Measurements from ENCODE around the gene NTSR2. TPM values are rescaled to one million over a fixed set of nuclear protein-coding genes. Genes with fewer than 3 reads are reported as not detected.

The NTSR2 gene
- total and polyA plus RNA-seq, 2 of the 8 experiments (the other 6 are each of a cell fraction or from before 2014, with no cell fraction given) = 0.05 TPM; not detected in 1

- no peak overlapping the region for H4K5ac ChIP-seq (ENCODE audit: insufficient read length, low read depth, low read length)
- 0 out of 2 replicates have a peak overlapping the region, but pooled peaks have one; percentile 68 for H2AFZ ChIP-seq (ENCODE audit: low read length)
- DNase-seq (ENCODE audit: low read depth in 1 of 2, low spot score in 2 of 2) = peak in 1 of 2 experiments; percentile 94
- no peaks in the 10 kb centered on the region for H3K9me3 ChIP-seq (ENCODE audit: insufficient read depth in 2 of 2, low read depth in 1 of 2, low read length in 1 of 2)
- no peaks in the 10 kb centered on the region for H4K20me1 ChIP-seq (replicated peaks in 1 of 2; ENCODE audit: control insufficient read depth in 1 of 2, insufficient read depth in 2 of 2, low read length in 2 of 2)
- no peak overlapping the region for H3K9ac ChIP-seq (replicated peaks in 1 of 4; ENCODE audit: extremely low read depth in 1 of 4, low read depth in 3 of 4, low read length in 3 of 4)
- no peak overlapping the region for H4K8ac ChIP-seq (ENCODE audit: extremely low read depth, insufficient read depth, low read length)
- no peaks in the 10 kb centered on the region for H3K36me3 ChIP-seq (ENCODE audit: control insufficient read depth in 2 of 4, insufficient read depth in 4 of 4, low read length in 3 of 4)
- H3K18ac ChIP-seq (ENCODE audit: extremely low read depth, low read length) = peak overlapping the region; percentile 55
- no peak overlapping the region for H3K27ac ChIP-seq (ENCODE audit: low read depth, low read length)
- ChIA-PET POLR2A (ENCODE audit: partially characterized antibody) (no interaction called here), CTCF (ENCODE audit: partially characterized antibody) (interaction anchor here (0.6 to 4.1 kb wide), 43 partner anchors 8 to 185 kb away, joined by 3 to 70 read pairs (median 4); partner anchors contain the start of genes GREB1 and LPIN1)
- peak overlapping the region in 3 of 4 experiments; percentile 25 to 49 (median 36); a peak in 5 of 8 replicates for H3K4me3 ChIP-seq (ENCODE audit: extremely low read depth in 1 of 4, insufficient read depth in 2 of 4, low read depth in 3 of 4, low read length in 4 of 4)
- no peaks in the 10 kb centered on the region for H3K79me2 ChIP-seq (ENCODE audit: control insufficient read depth in 1 of 2, insufficient read depth in 2 of 2, low read length in 2 of 2)
- no peak overlapping the region for H3K14ac ChIP-seq (ENCODE audit: insufficient read length)
- H3K79me1 ChIP-seq (ENCODE audit: low read depth, low read length) = no peaks in the 10 kb centered on the region
- WGBS, 2 experiments (ENCODE audit: extremely low coverage in 1 of 2, insufficient coverage in 1 of 2, insufficient read length in 1 of 2, insufficient replicate concordance in 2 of 2, low coverage in 1 of 2, low lambda C conversion rate in 2 of 2, missing lambda C conversion rate in 1 of 2) = 21% methylated on average over 23 of the region's 23 CpGs; no CpG with 5 or more reads in 1 of the 2 experiments
- no peak overlapping the region for H2BK12ac ChIP-seq (ENCODE audit: low read depth, low read length)
- H2BK15ac ChIP-seq (ENCODE audit: low read length) = no peak overlapping the region
- FAIRE-seq = no peak
- H3K4me1 ChIP-seq (replicated peaks in 1 of 4; ENCODE audit: control insufficient read depth in 3 of 4, insufficient read depth in 4 of 4, low read length in 3 of 4) = peaks cover 0 to 3% (median 0%) of the 10 kb centered on the region in 4 experiments; a peak in 2 of 7 replicates
- no peak overlapping the region for H3K23ac ChIP-seq (ENCODE audit: insufficient read length)
- peaks cover 0 to 2% (median 0%) of the 10 kb centered on the region in 4 experiments; a peak in 1 of 7 replicates for H3K27me3 ChIP-seq (replicated peaks in 1 of 4; ENCODE audit: control insufficient read depth in 3 of 4, extremely low read depth in 1 of 4, insufficient read depth in 3 of 4, low read length in 3 of 4)
- no peak overlapping the region for H3K56ac ChIP-seq (replicated peaks; ENCODE audit: insufficient read length, low read depth, low read length)
- H3K4me2 ChIP-seq (ENCODE audit: insufficient read depth in 1 of 2, low read depth in 2 of 2, low read length in 2 of 2) = peak overlapping the region; percentile 11 to 73; a peak in 3 of 4 replicates
- no peak overlapping the region for H2BK120ac ChIP-seq (replicated peaks; ENCODE audit: low read depth, low read length)
- H3K23me2 ChIP-seq (ENCODE audit: low read depth, low read length) = no peaks in the 10 kb centered on the region
- H4K91ac ChIP-seq (replicated peaks; ENCODE audit: insufficient read length, low read length) = no peak overlapping the region
- H2BK20ac ChIP-seq (ENCODE audit: low read length) = no peak overlapping the region
- no peak overlapping the region for H3K4ac ChIP-seq (replicated peaks; ENCODE audit: insufficient read length, low read depth, low read length)
- H2AK5ac ChIP-seq (ENCODE audit: low read depth, low read length) = no peak overlapping the region
- H2BK5ac ChIP-seq (ENCODE audit: low read depth, low read length) = no peak overlapping the region; the same call in 1 of the 2 replicates
- TF ChIP-seq E2F6 (IDR thresholded peaks at IDR 0.05) (peak; percentile 11; the same call in 1 of the 2 replicates), ZNF274 (IDR thresholded peaks at IDR 0.05; ENCODE audit: borderline replicate concordance, extremely low read depth, low read length) (no peak), TEAD4 (IDR thresholded peaks at IDR 0.05; ENCODE audit: low read depth, low read length) (0 out of 2 replicates have a peak, but pooled peaks have one; percentile 26), ASH2L (IDR thresholded peaks at IDR 0.05; ENCODE audit: low read length) (peak; percentile 35), JUND (IDR thresholded peaks at IDR 0.05; ENCODE audit: low read length) (peak; percentile 53; the same call in 1 of the 2 replicates), CEBPB (IDR thresholded peaks at IDR 0.05; ENCODE audit: low read depth, low read length) (no peak), KDM5A (IDR thresholded peaks at IDR 0.05; ENCODE audit: low read length) (no peak), TBP (IDR thresholded peaks at IDR 0.05; ENCODE audit: low read depth, low read length) (no peak)
These were observed 18.5 kb upstream of the NTSR2 start for GRCh38 chr2:11688222-11689069.
